Kidney epithelial cell (primary cell): ENCODE measurements around the gene PARP16. TPM values are rescaled to one million over a fixed set of nuclear protein-coding genes. Genes with fewer than 3 reads are reported as not detected.

Experiments used
- DNase-seq: peaks from one replicate; pipeline ENCODE4 v3.0.0-alpha.2; 2010; ENCODE audit warnings: low read depth
- H3K27me3 ChIP-seq: 2 replicates; pipeline ENCODE4 v1.6.0; 2011; ENCODE audit warnings: low read length; ENCODE audit not compliant: control insufficient read depth, insufficient read depth
- H3K36me3 ChIP-seq: 2 replicates; pipeline ENCODE4 v1.5.1; 2011; ENCODE audit warnings: low read length; ENCODE audit not compliant: control insufficient read depth, insufficient read depth
- H3K4me3 ChIP-seq: 2 replicates; pipeline ENCODE4 v1.5.1; 2011; ENCODE audit warnings: low read depth, mild to moderate bottlenecking, control low read depth, low read length
- CTCF ChIP-seq: IDR thresholded peaks from 2 replicates; pipeline ENCODE4 v1.5.1; 2011; ENCODE audit warnings: mild to moderate bottlenecking, moderate library complexity, low read length, control low read depth, inconsistent platforms; ENCODE audit not compliant: insufficient read depth, poor library complexity, severe bottlenecking
- total RNA-seq: library from RNA; depleted of rRNA; stranded (reverse); fragments of >200 nt; gene quantifications from 2 replicates; pipeline ENCODE4 v1.2.3, GENCODE V29; 2015

PARP16 gene
- total RNA-seq, 1 donor from 2014 or later = 11.8 TPM

GRCh38 chr15:65303687-65304380 is 17.2 kb upstream of the PARP16 start:
- TF ChIP-seq CTCF = no peak
- peak overlapping the region; percentile 48 for H3K4me3 ChIP-seq
- H3K27me3 ChIP-seq = no peaks in the 10 kb centered on the region
- DNase-seq = no peak
- H3K36me3 ChIP-seq = no peaks in the 10 kb centered on the region

DNA sequence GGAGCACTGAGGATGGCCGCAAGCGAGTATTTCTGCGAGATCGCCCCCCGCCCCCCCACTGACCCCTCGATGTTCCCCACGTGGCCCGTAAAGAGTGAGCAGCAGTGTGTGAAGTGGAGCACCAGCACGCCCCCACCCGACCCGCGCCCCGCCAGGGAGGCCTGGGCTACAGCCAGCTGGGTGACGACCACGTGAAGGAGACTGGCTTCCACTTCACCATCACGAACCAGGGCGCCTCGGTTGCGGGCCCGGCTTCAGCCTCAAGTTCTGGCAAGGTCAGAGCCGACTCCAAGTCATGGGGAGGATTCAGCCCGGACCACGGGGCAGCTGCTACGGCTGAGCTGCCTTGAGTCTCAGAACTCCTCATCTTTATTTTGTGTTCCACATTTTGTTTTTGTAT is 15.4 kb upstream of the PARP16 start:
- H3K36me3 ChIP-seq = no peaks in the 10 kb centered on the region
- DNase-seq = no peak
- no peak for TF ChIP-seq CTCF
- no peaks in the 10 kb centered on the region for H3K27me3 ChIP-seq
- no peak overlapping the region for H3K4me3 ChIP-seq

DNA sequence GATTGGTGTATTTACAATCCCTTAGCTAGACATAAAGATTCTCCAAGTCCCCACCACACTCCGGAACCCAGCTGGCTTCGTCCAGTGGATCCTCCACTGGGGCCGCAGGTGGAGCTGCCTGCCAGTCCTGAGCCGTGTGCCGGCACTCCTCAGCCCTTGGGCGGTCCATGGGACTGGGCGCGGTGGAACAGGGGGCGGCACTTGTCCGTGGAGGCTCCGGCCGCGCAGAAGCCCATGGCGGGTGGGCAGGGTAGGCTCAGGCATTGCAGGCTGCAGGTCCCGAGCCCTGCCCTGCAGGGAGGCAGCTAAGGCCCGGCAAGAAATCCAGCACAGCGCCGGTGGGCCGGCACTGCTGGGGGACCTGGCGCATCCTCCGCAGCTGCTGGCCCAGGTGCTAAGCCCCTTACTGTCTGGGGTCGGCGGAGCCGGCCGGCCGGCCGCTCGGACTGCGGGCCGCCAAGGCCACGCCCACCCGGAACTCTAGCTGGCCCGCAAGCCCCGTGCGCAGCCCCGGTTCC is 14.3 kb upstream of the PARP16 start:
- no peaks in the 10 kb centered on the region for H3K36me3 ChIP-seq
- H3K4me3 ChIP-seq = no peak overlapping the region
- H3K27me3 ChIP-seq = no peaks in the 10 kb centered on the region
- DNase-seq = no peak
- no peak for TF ChIP-seq CTCF

DNA sequence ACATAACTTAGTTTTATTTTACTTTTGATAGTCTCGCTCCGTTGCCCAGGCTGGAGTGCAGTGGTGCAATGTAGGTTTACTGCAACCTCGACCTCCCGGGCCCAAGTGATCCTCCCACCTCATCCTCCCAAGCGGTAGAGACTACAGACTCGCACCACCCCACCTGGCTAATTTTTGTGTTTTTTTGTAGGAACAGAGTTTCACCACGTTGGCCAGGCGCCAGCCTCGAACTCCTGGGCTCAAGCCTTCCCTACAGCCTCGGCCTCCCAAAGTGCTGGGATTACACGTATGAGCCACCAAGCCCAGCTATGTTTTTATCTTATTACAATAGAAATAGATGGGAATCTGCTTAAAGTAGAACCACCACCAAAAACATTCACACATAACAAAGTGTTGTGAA is 12.0 kb upstream of the PARP16 start:
- Histone ChIP-seq H3K27me3 (no peaks in the 10 kb centered on the region), H3K4me3 (no peak overlapping the region), H3K36me3 (no peaks in the 10 kb centered on the region)
- no peak for DNase-seq
- no peak for TF ChIP-seq CTCF

GRCh38 chr15:65292938-65293518 is 6.3 kb upstream of the PARP16 start:
- H3K36me3 ChIP-seq = no peaks in the 10 kb centered on the region
- no peak for TF ChIP-seq CTCF
- no peak for DNase-seq
- H3K27me3 ChIP-seq = no peaks in the 10 kb centered on the region
- H3K4me3 ChIP-seq = no peak overlapping the region
